ENCODE measurements around the gene PBX1. TPM values are rescaled to one million over a fixed set of nuclear protein-coding genes. Genes with fewer than 3 reads are reported as not detected.

Gene PBX1
- total RNA-seq, 1 donor from 2014 or later: 29.7 TPM

- DNase-seq (ENCODE audit: extremely low spot score, unreplicated experiment): no peak
- no peak for TF ChIP-seq CTCF (IDR thresholded peaks at IDR 0.05)
- Mint-ChIP-seq H3K9me3 (ENCODE audit: unreplicated experiment) (no peaks in the 10 kb centered on the region), H3K36me3 (ENCODE audit: unreplicated experiment) (no peaks in the 10 kb centered on the region), H3K4me3 (ENCODE audit: unreplicated experiment) (no peak overlapping the region), H3K4me1 (ENCODE audit: unreplicated experiment) (peaks cover 6% of the 10 kb centered on the region), H3K27me3 (ENCODE audit: unreplicated experiment) (no peaks in the 10 kb centered on the region), H3K27ac (ENCODE audit: unreplicated experiment) (no peak overlapping the region)
These were observed 143.2 kb downstream of the PBX1 start for GRCh38 chr1:164702216-164702615.

- DNase-seq (ENCODE audit: extremely low spot score, unreplicated experiment): no peak
- Mint-ChIP-seq H3K4me1 (ENCODE audit: unreplicated experiment) (peaks cover 11% of the 10 kb centered on the region), H3K36me3 (ENCODE audit: unreplicated experiment) (no peaks in the 10 kb centered on the region), H3K27ac (ENCODE audit: unreplicated experiment) (no peak overlapping the region), H3K27me3 (ENCODE audit: unreplicated experiment) (no peaks in the 10 kb centered on the region), H3K4me3 (ENCODE audit: unreplicated experiment) (no peak overlapping the region), H3K9me3 (ENCODE audit: unreplicated experiment) (no peaks in the 10 kb centered on the region)
- TF ChIP-seq CTCF (IDR thresholded peaks at IDR 0.05): no peak
These were observed 143.7 kb downstream of the PBX1 start for GRCh38 chr1:164702664-164703063.

GRCh38 chr1:164703463-164703862 is 144.5 kb downstream of the PBX1 start:
- no peak overlapping the region for H3K4me3 Mint-ChIP-seq (ENCODE audit: unreplicated experiment)
- no peaks in the 10 kb centered on the region for H3K27me3 Mint-ChIP-seq (ENCODE audit: unreplicated experiment)
- H3K27ac Mint-ChIP-seq (ENCODE audit: unreplicated experiment): no peak overlapping the region
- no peaks in the 10 kb centered on the region for H3K36me3 Mint-ChIP-seq (ENCODE audit: unreplicated experiment)
- TF ChIP-seq CTCF (IDR thresholded peaks at IDR 0.05): no peak
- H3K9me3 Mint-ChIP-seq (ENCODE audit: unreplicated experiment): no peaks in the 10 kb centered on the region
- peaks cover 11% of the 10 kb centered on the region for H3K4me1 Mint-ChIP-seq (ENCODE audit: unreplicated experiment)
- no peak for DNase-seq (ENCODE audit: extremely low spot score, unreplicated experiment)

GRCh38 chr1:164703960-164704411 is 145.0 kb downstream of the PBX1 start:
- TF ChIP-seq CTCF (IDR thresholded peaks at IDR 0.05): no peak
- Mint-ChIP-seq H3K4me3 (ENCODE audit: unreplicated experiment) (no peak overlapping the region), H3K36me3 (ENCODE audit: unreplicated experiment) (no peaks in the 10 kb centered on the region), H3K27ac (ENCODE audit: unreplicated experiment) (no peak overlapping the region), H3K4me1 (ENCODE audit: unreplicated experiment) (peaks cover 14% of the 10 kb centered on the region), H3K27me3 (ENCODE audit: unreplicated experiment) (no peaks in the 10 kb centered on the region), H3K9me3 (ENCODE audit: unreplicated experiment) (no peaks in the 10 kb centered on the region)
- no peak for DNase-seq (ENCODE audit: extremely low spot score, unreplicated experiment)

GRCh38 chr1:164704954-164705353 is 146.0 kb downstream of the PBX1 start:
- Mint-ChIP-seq H3K27ac (ENCODE audit: unreplicated experiment) (no peak overlapping the region), H3K27me3 (ENCODE audit: unreplicated experiment) (no peaks in the 10 kb centered on the region), H3K4me3 (ENCODE audit: unreplicated experiment) (no peak overlapping the region), H3K4me1 (ENCODE audit: unreplicated experiment) (peaks cover 24% of the 10 kb centered on the region), H3K36me3 (ENCODE audit: unreplicated experiment) (no peaks in the 10 kb centered on the region), H3K9me3 (ENCODE audit: unreplicated experiment) (no peaks in the 10 kb centered on the region)
- peak; percentile 37 for TF ChIP-seq CTCF (IDR thresholded peaks at IDR 0.05)
- no peak for DNase-seq (ENCODE audit: extremely low spot score, unreplicated experiment)

Data from osteocyte (in vitro differentiated cells).